AG09309 (cell line): ENCODE measurements around the gene RGS6.

Experiments
- DNase-seq: peaks from one replicate; pipeline ENCODE4 v3.0.0-alpha.2; 2010; ENCODE audit warnings: low read depth
- H3K4me3 ChIP-seq: 2 replicates; pipeline ENCODE4 v1.5.1; 2011; ENCODE audit warnings: mild to moderate bottlenecking, low read depth, low read length, moderate library complexity; ENCODE audit not compliant: control insufficient read depth
- CTCF ChIP-seq: IDR thresholded peaks from 2 replicates; pipeline ENCODE4 v1.5.1; 2011; ENCODE audit warnings: mild to moderate bottlenecking, low read depth, low read length, inconsistent platforms; ENCODE audit not compliant: insufficient read depth, control insufficient read depth; ENCODE audit errors: missing control alignments

The RGS6 gene

GRCh38 chr14:72026536-72026935 lies 94.3 kb downstream of the RGS6 start:
- no peak overlapping the region for H3K4me3 ChIP-seq

GRCh38 chr14:72027061-72027460 lies 94.8 kb downstream of the RGS6 start:
- no peak overlapping the region for H3K4me3 ChIP-seq

More at GRCh38 chr14:72026536-72026935, 94.3 kb downstream of the RGS6 start:
- no peak for DNase-seq
- no peak for TF ChIP-seq CTCF

GRCh38 chr14:72033365-72033764 lies 101.1 kb downstream of the RGS6 start:
- DNase-seq, result no peak
- no peak overlapping the region for H3K4me3 ChIP-seq
- no peak for TF ChIP-seq CTCF

More at GRCh38 chr14:72027061-72027460, 94.8 kb downstream of the RGS6 start:
- TF ChIP-seq CTCF, result no peak
- no peak for DNase-seq

GRCh38 chr14:72040528-72040927 lies 108.3 kb downstream of the RGS6 start:
- TF ChIP-seq CTCF, result no peak
- DNase-seq, result no peak

GRCh38 chr14:72045271-72045670 lies 113.0 kb downstream of the RGS6 start:
- no peak for TF ChIP-seq CTCF
- DNase-seq, result no peak
- H3K4me3 ChIP-seq, result no peak overlapping the region

More at GRCh38 chr14:72040528-72040927, 108.3 kb downstream of the RGS6 start:
- no peak overlapping the region for H3K4me3 ChIP-seq

GRCh38 chr14:72045885-72046284 lies 113.7 kb downstream of the RGS6 start:
- no peak for TF ChIP-seq CTCF
- no peak for DNase-seq
- no peak overlapping the region for H3K4me3 ChIP-seq

- H3K4me3 ChIP-seq, result no peak overlapping the region
- TF ChIP-seq CTCF, result no peak
- no peak for DNase-seq
Measured at GRCh38 chr14:72049462-72049861, 117.2 kb downstream of the RGS6 start.
